ENCODE data around the gene C17orf50. TPM values are rescaled to one million over a fixed set of nuclear protein-coding genes. Genes with fewer than 3 reads are reported as not detected.

C17orf50 gene
- total and polyA plus RNA-seq, 2 experiments from 2014 or later: not detected

GRCh38 chr17:35808240-35808961 lies 47.7 kb downstream of the C17orf50 start:
- H3K27ac ChIP-seq: peak overlapping the region; percentile 93
- peaks cover 37% of the 10 kb centered on the region for H3K79me2 ChIP-seq
- H3K9me3 ChIP-seq (ENCODE audit: low read depth): no peaks in the 10 kb centered on the region
- DNase-seq (ENCODE audit: low spot score): no peak
- peaks cover 14% of the 10 kb centered on the region for H3K4me1 ChIP-seq (ENCODE audit: insufficient read depth)
- peak overlapping the region; percentile 2 for H3K4me3 ChIP-seq
- H4K20me1 ChIP-seq (ENCODE audit: insufficient read depth, poor library complexity, severe bottlenecking): peaks cover 33% of the 10 kb centered on the region
- 32% methylated on average over 19 of the region's 19 CpGs for WGBS (ENCODE audit: low lambda C conversion rate, missing lambda C conversion rate)
- H3K9me2 ChIP-seq (replicated peaks; ENCODE audit: insufficient read depth): no peaks in the 10 kb centered on the region
- H2AFZ ChIP-seq: peak overlapping the region; percentile 17
- TF ChIP-seq EZH2 (IDR thresholded peaks at IDR 0.05; ENCODE audit: borderline replicate concordance) (no peak), EZH2phosphoT487 (IDR thresholded peaks at IDR 0.05; ENCODE audit: low read depth, severe bottlenecking, unreplicated experiment) (no peak)
- TF ChIP-seq, protein P1, sequence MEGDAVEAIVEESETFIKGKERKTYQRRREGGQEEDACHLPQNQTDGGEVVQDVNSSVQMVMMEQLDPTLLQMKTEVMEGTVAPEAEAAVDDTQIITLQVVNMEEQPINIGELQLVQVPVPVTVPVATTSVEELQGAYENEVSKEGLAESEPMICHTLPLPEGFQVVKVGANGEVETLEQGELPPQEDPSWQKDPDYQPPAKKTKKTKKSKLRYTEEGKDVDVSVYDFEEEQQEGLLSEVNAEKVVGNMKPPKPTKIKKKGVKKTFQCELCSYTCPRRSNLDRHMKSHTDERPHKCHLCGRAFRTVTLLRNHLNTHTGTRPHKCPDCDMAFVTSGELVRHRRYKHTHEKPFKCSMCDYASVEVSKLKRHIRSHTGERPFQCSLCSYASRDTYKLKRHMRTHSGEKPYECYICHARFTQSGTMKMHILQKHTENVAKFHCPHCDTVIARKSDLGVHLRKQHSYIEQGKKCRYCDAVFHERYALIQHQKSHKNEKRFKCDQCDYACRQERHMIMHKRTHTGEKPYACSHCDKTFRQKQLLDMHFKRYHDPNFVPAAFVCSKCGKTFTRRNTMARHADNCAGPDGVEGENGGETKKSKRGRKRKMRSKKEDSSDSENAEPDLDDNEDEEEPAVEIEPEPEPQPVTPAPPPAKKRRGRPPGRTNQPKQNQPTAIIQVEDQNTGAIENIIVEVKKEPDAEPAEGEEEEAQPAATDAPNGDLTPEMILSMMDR (IDR thresholded peaks at IDR 0.05; ENCODE audit: poor library complexity): no peak
- no peaks in the 10 kb centered on the region for H3K27me3 ChIP-seq
- H3K4me2 ChIP-seq: peak overlapping the region; percentile 73
- no peaks in the 10 kb centered on the region for H3K36me3 ChIP-seq (replicated peaks; ENCODE audit: insufficient read depth, low read depth)

GRCh38 chr17:35808962-35809854 lies 48.5 kb downstream of the C17orf50 start, which contains the start of gene TAF15:
Gene TAF15, plus strand, starts transcription at chr17:35809484. Its CDS starts 86 bp downstream, at chr17:35809570.
- WGBS (ENCODE audit: low lambda C conversion rate, missing lambda C conversion rate): 2% methylated on average over 64 of the region's 71 CpGs
- no peaks in the 10 kb centered on the region for H3K9me3 ChIP-seq (ENCODE audit: low read depth)
- H3K4me1 ChIP-seq (ENCODE audit: insufficient read depth): peaks cover 14% of the 10 kb centered on the region
- H3K36me3 ChIP-seq (replicated peaks; ENCODE audit: insufficient read depth, low read depth): no peaks in the 10 kb centered on the region
- TF ChIP-seq, protein P1 (IDR thresholded peaks at IDR 0.05; ENCODE audit: poor library complexity): peak; percentile 79
- TF ChIP-seq EZH2phosphoT487 (IDR thresholded peaks at IDR 0.05; ENCODE audit: low read depth, severe bottlenecking, unreplicated experiment): no peak
- H3K9me2 ChIP-seq (replicated peaks; ENCODE audit: insufficient read depth): no peaks in the 10 kb centered on the region
- H3K79me2 ChIP-seq: peaks cover 45% of the 10 kb centered on the region
- H4K20me1 ChIP-seq (ENCODE audit: insufficient read depth, poor library complexity, severe bottlenecking): peaks cover 41% of the 10 kb centered on the region
- H2AFZ ChIP-seq: peak within 1 kb of the TSS; percentile 34
- H3K4me3 ChIP-seq: peak within 1 kb of the TSS; percentile 71
- H3K4me2 ChIP-seq: peak within 1 kb of the TSS; percentile 81
- DNase-seq (ENCODE audit: low spot score): peak; percentile 99
- no peaks in the 10 kb centered on the region for H3K27me3 ChIP-seq
- peak within 1 kb of the TSS; percentile 93 for H3K27ac ChIP-seq

- H3K36me3 ChIP-seq (replicated peaks; ENCODE audit: insufficient read depth, low read depth): no peaks in the 10 kb centered on the region
- peaks cover 52% of the 10 kb centered on the region for H3K79me2 ChIP-seq
- H3K27me3 ChIP-seq: no peaks in the 10 kb centered on the region
- peaks cover 14% of the 10 kb centered on the region for H3K4me1 ChIP-seq (ENCODE audit: insufficient read depth)
- H4K20me1 ChIP-seq (ENCODE audit: insufficient read depth, poor library complexity, severe bottlenecking): peaks cover 49% of the 10 kb centered on the region
- H3K4me3 ChIP-seq: peak overlapping the region; percentile 71
- H3K27ac ChIP-seq: peak overlapping the region; percentile 93
- under 1% methylated on average over 16 of the region's 24 CpGs for WGBS (ENCODE audit: low lambda C conversion rate, missing lambda C conversion rate)
- H3K9me3 ChIP-seq (ENCODE audit: low read depth): no peaks in the 10 kb centered on the region
- no peaks in the 10 kb centered on the region for H3K9me2 ChIP-seq (replicated peaks; ENCODE audit: insufficient read depth)
- TF ChIP-seq, protein P1 (IDR thresholded peaks at IDR 0.05; ENCODE audit: poor library complexity): no peak
- TF ChIP-seq EZH2phosphoT487 (IDR thresholded peaks at IDR 0.05; ENCODE audit: low read depth, severe bottlenecking, unreplicated experiment) (no peak), EZH2 (IDR thresholded peaks at IDR 0.05; ENCODE audit: borderline replicate concordance) (no peak)
- H3K4me2 ChIP-seq: peak overlapping the region; percentile 81
- DNase-seq (ENCODE audit: low spot score): peak; percentile 66
- H2AFZ ChIP-seq: peak overlapping the region; percentile 34
Measured at GRCh38 chr17:35809855-35810461, 49.3 kb downstream of the C17orf50 start.

Data from hepatocyte (in vitro differentiated cells).